IMR-90 (cell line): ENCODE results near the gene ARID4B. TPM values are rescaled to one million over a fixed set of nuclear protein-coding genes. Genes with fewer than 3 reads are reported as not detected.

Experiments
- ATAC-seq: fragments of 200-7000 bp; cut with Tn5 transposase; 2 replicates; pipeline ENCODE4 v1.9.1; 2020; ENCODE audit warnings: low read depth, mild to moderate bottlenecking, moderate library complexity
- BruUV-seq: library from RNA; stranded (reverse); fragments of 400-500 nt; replicated peaks from 2 replicates; lab custom pipeline; 2021; lab: Mats Ljungman, UMichigan
- CTCF ChIA-PET: fragments of 300-600 bp; formaldehyde crosslinking; extraction: SDS; loops from one replicate; lab custom pipeline; 2021; ENCODE audit warnings: antibody characterized with exemption; lab: Yijun Ruan, JAX
- POLR2A ChIA-PET: fragments of 300-600 bp; sonication (Branson Sonifier 250); formaldehyde crosslinking; loops from one replicate; lab custom pipeline; 2022; ENCODE audit warnings: antibody characterized with exemption; ENCODE audit not compliant: unreplicated experiment; lab: Charles Lee
- DNase-seq: peaks from one replicate; pipeline ENCODE4 v3.0.0; 2013
- H2AFZ ChIP-seq: replicated peaks from 2 replicates; pipeline ENCODE3; 2013; ENCODE audit warnings: low read length, mild to moderate bottlenecking; ENCODE audit not compliant: poor library complexity
- H2AK5ac ChIP-seq: 2 replicates; pipeline ENCODE4 v1.6.1; 2013; ENCODE audit warnings: low read depth, low read length, inconsistent platforms
- H2AK9ac ChIP-seq: replicated peaks from 2 replicates; pipeline ENCODE3; 2013; ENCODE audit warnings: mild to moderate bottlenecking, low read depth, low read length, moderate library complexity; ENCODE audit not compliant: poor library complexity
- H2BK120ac ChIP-seq: 2 replicates; pipeline ENCODE4 v1.6.1; 2013; ENCODE audit warnings: low read depth, low read length, inconsistent platforms
- H2BK15ac ChIP-seq: 3 replicates; pipeline ENCODE4 v1.6.1; 2013; ENCODE audit warnings: low read depth, low read length, inconsistent platforms
- H2BK20ac ChIP-seq: 2 replicates; pipeline ENCODE4 v1.6.1; 2013; ENCODE audit warnings: low read depth, mild to moderate bottlenecking, inconsistent platforms, low read length, moderate library complexity
- H2BK5ac ChIP-seq: 2 replicates; pipeline ENCODE4 v1.6.1; 2013; ENCODE audit warnings: mild to moderate bottlenecking, low read depth, low read length, inconsistent platforms; ENCODE audit not compliant: poor library complexity, severe bottlenecking
- H3K14ac ChIP-seq: replicated peaks from 2 replicates; pipeline ENCODE4 v1.6.1; 2013; ENCODE audit warnings: low read depth, low read length, inconsistent platforms
- H3K18ac ChIP-seq: 2 replicates; pipeline ENCODE4 v1.6.1; 2013; ENCODE audit warnings: low read depth, low read length, control low read depth
- H3K23ac ChIP-seq: 2 replicates; pipeline ENCODE4 v1.6.1; 2013; ENCODE audit warnings: low read depth, low read length, inconsistent platforms
- H3K27ac ChIP-seq: 2 replicates; pipeline ENCODE4 v1.5.1; 2013; ENCODE audit warnings: mild to moderate bottlenecking, control low read depth, low read length; ENCODE audit not compliant: insufficient read depth
- H3K27me3 ChIP-seq: 2 replicates; pipeline ENCODE4 v1.6.1; 2013; ENCODE audit warnings: low read length; ENCODE audit not compliant: control insufficient read depth, insufficient read depth
- H3K36me3 ChIP-seq: 2 replicates; pipeline ENCODE4 v1.6.1; 2013; ENCODE audit warnings: low read length, mixed read lengths; ENCODE audit not compliant: control insufficient read depth, insufficient read depth
- H3K4ac ChIP-seq: 2 replicates; pipeline ENCODE4 v1.6.1; 2013; ENCODE audit warnings: low read depth, low read length, inconsistent platforms
- H3K4me1 ChIP-seq: 2 replicates; pipeline ENCODE4 v1.6.1; 2013; ENCODE audit warnings: low read length, mixed read lengths; ENCODE audit not compliant: control insufficient read depth, insufficient read depth
- H3K4me2 ChIP-seq: 2 replicates; pipeline ENCODE4 v1.6.1; 2013; ENCODE audit warnings: low read depth, mild to moderate bottlenecking, control low read depth, low read length, moderate library complexity
- H3K4me3 ChIP-seq: 2 replicates; pipeline ENCODE4 v1.5.1; 2013; ENCODE audit warnings: low read depth, mild to moderate bottlenecking, control low read depth, low read length, moderate library complexity; ENCODE audit not compliant: insufficient read depth
- H3K56ac ChIP-seq: 2 replicates; pipeline ENCODE4 v1.6.1; 2013; ENCODE audit warnings: low read length, inconsistent platforms; ENCODE audit not compliant: insufficient read depth; ENCODE audit errors: extremely low read depth
- H3K79me1 ChIP-seq, 2 experiments: 2 replicates each; pipeline ENCODE4 v1.6.1; 2013; ENCODE audit warnings: low read length in 2 of 2, inconsistent platforms in 1 of 2, low read depth in 1 of 2
- H3K9ac ChIP-seq: 2 replicates; pipeline ENCODE4 v1.6.1; 2013; ENCODE audit warnings: low read depth, low read length, control low read depth
- H3K9me1 ChIP-seq: 2 replicates; pipeline ENCODE4 v1.6.1; 2013; ENCODE audit warnings: low read length, inconsistent platforms; ENCODE audit not compliant: insufficient read depth
- H3K9me3 ChIP-seq: 2 replicates; pipeline ENCODE4 v1.6.1; 2013; ENCODE audit warnings: low read length; ENCODE audit not compliant: control insufficient read depth, insufficient read depth
- H4K20me1 ChIP-seq: 2 replicates; pipeline ENCODE4 v1.6.1; 2013; ENCODE audit warnings: low read length, inconsistent platforms; ENCODE audit not compliant: insufficient read depth
- H4K5ac ChIP-seq: 2 replicates; pipeline ENCODE4 v1.6.1; 2013; ENCODE audit warnings: mild to moderate bottlenecking, low read depth, low read length, control low read depth
- H4K8ac ChIP-seq, 2 experiments: 2 replicates each; pipeline ENCODE4 v1.6.1; 2013; ENCODE audit warnings: low read depth in 2 of 2, low read length in 2 of 2, control low read depth in 1 of 2, inconsistent platforms in 1 of 2
- H4K91ac ChIP-seq: 2 replicates; pipeline ENCODE4 v1.6.1; 2013; ENCODE audit warnings: low read depth, low read length, inconsistent platforms; ENCODE audit not compliant: insufficient read depth
- BHLHE40 ChIP-seq: fragments of 150-350 bp; IDR thresholded peaks from 2 replicates; pipeline ENCODE4 v1.6.1; 2016; ENCODE audit warnings: mild to moderate bottlenecking, low read depth, low read length
- CEBPB ChIP-seq: IDR thresholded peaks from 2 replicates; pipeline ENCODE4 v1.6.1; 2012; ENCODE audit warnings: low read depth, low read length, improper control_type of control experiment
- CHD1 ChIP-seq: IDR thresholded peaks from 2 replicates; pipeline ENCODE4 v1.6.1; 2012; ENCODE audit warnings: low read depth, low read length, improper control_type of control experiment
- FOS ChIP-seq: fragments of 150-350 bp; IDR thresholded peaks from 2 replicates; pipeline ENCODE4 v1.6.1; 2016; ENCODE audit warnings: low read depth, low read length
- WGBS, 2 experiments: methylation state at CpG; one replicate each; pipeline versions ENCODE4 v1.1.5 to v1.1.7; 2013; ENCODE audit warnings: missing lambda C conversion rate in 2 of 2; ENCODE audit not compliant: insufficient read length in 1 of 2; ENCODE audit errors: extremely low coverage in 2 of 2; 5-methylcytosine and 5-hydroxymethylcytosine counted together
- dilution Hi-C: fragments of 300-500 bp; cut with HindIII; formaldehyde crosslinking; loops from one replicate; pipeline ENCODE4 v1.14.3; 2018; ENCODE audit warnings: low sequenced_read_pairs; ENCODE audit not compliant: unreplicated experiment
- in situ Hi-C: fragments of 300-500 bp; cut with MboI; formaldehyde crosslinking; loops from 3 replicates; pipeline ENCODE4 v1.14.3; 2019; ENCODE audit warnings: low sequenced_read_pairs, inconsistent platforms, mixed read lengths
- intact Hi-C: fragments of 100-400 bp; cut with micrococcal nuclease; formaldehyde crosslinking; loops from 2 replicates; pipeline ENCODE4 v1.10.0; 2022
- polyA plus RNA-seq, 3 experiments: library from polyadenylated mRNA; depleted of rRNA; stranded (reverse); fragments of >200 nt; gene quantifications; 2 replicates each; pipeline ENCODE4 v1.2.3, GENCODE V29; 2012; ENCODE audit warnings: low replicate concordance in 1 of 3
- total RNA-seq: library from RNA; depleted of rRNA; stranded (reverse); fragments of >200 nt; gene quantifications from 2 replicates; pipeline ENCODE4 v1.2.3, GENCODE V29; 2012

ARID4B gene
- total and polyA plus RNA-seq, 2 of the 4 experiments (the other 2 are of a cell fraction): 8.5 to 16.0 TPM

DNA sequence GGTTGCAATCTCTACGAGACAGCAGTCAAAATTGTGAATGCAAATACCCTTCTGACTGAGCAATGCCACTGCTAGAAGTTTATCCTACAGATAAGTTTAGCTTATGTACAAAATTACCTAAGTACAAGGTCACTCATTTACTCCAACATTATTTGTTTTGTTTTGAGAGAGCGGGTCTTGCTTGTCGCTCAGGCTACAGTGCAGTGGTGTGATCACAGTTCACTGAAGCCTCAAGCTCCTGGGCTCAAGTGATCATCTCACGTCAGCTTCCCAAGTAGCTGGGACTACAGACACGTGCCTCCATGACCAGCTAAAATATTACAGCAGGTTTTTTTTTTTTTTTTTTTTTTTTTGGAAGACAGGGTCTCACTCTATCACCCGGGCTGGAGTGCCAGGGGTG is 182.3 kb downstream of the ARID4B start:
- Histone ChIP-seq H3K9me1 (no peaks in the 10 kb centered on the region), H3K27ac (no peak overlapping the region), H2AK5ac (no peak overlapping the region), H3K4me1 (no peaks in the 10 kb centered on the region), H3K18ac (no peak overlapping the region), H3K23ac (no peak overlapping the region), H2BK5ac (no peak overlapping the region), H4K8ac (no peak overlapping the region), H4K91ac (no peak overlapping the region), H3K27me3 (no peaks in the 10 kb centered on the region), H3K9me3 (no peaks in the 10 kb centered on the region), H2BK120ac (no peak overlapping the region), H3K79me1 (peaks cover 13 to 31% of the 10 kb centered on the region in 2 experiments), H3K4me2 (no peak overlapping the region), H3K14ac (no peak overlapping the region), H2BK20ac (no peak overlapping the region), H3K9ac (no peak overlapping the region), H2AK9ac (no peak overlapping the region), H2BK15ac (no peak overlapping the region), H2AFZ (no peak overlapping the region), H3K56ac (no peak overlapping the region), H3K4me3 (no peak overlapping the region), H4K20me1 (no peaks in the 10 kb centered on the region; the same call in 1 of the 2 replicates), H3K4ac (no peak overlapping the region), H4K5ac (no peak overlapping the region), H3K36me3 (peaks cover 49% of the 10 kb centered on the region)
- no peak for TF ChIP-seq CEBPB
- TF ChIP-seq BHLHE40: no peak
- TF ChIP-seq FOS: no peak
- no peak for TF ChIP-seq CHD1
- POLR2A ChIA-PET: no interaction called here
- CTCF ChIA-PET: no interaction called here
- intact Hi-C loops: no loop called here
- ATAC-seq (no peak), DNase-seq (no peak)
- in situ Hi-C loops: no loop called here
- dilution Hi-C loops: no loop called here
- WGBS, 2 experiments: no CpG with 5 or more reads among the region's 6 CpGs
- no TSS peak for BruUV-seq
